T-cell (primary cell): ENCODE data around the gene SLC29A3. TPM values are rescaled to one million over a fixed set of nuclear protein-coding genes. Genes with fewer than 3 reads are reported as not detected.

Source experiments
- ATAC-seq, 4 experiments: fragments of 200-7000 bp in 3 of 4; fragments of 150-1000 bp in 1 of 4; cut with Tn5 transposase; replicated peaks in 1 of 4; 1 replicate in 3 of 4; 2 replicates in 1 of 4; pipeline ENCODE4 v1.10.0; 2021; ENCODE audit warnings: moderate library complexity in 3 of 4, mild to moderate bottlenecking in 2 of 4, moderate number of reproducible peaks in 1 of 4
- CTCF ChIA-PET, 2 donors: fragments of 300-600 bp; sonication (Branson Sonifier 250); formaldehyde crosslinking; loops; one replicate each; lab custom pipeline; 2022; ENCODE audit warnings: antibody characterized with exemption in 2 of 2; lab: Charles Lee
- POLR2A ChIA-PET, 2 donors: fragments of 300-600 bp; sonication (Branson Sonifier 250); formaldehyde crosslinking; loops; one replicate each; lab custom pipeline; 2022; ENCODE audit warnings: antibody characterized with exemption in 2 of 2; lab: Charles Lee
- DNase-seq, 35 experiments: peaks; one replicate each; pipeline versions ENCODE4 v3.0.0 to v3.0.0-alpha.2; 2013 to 2023
- H3K27ac ChIP-seq: one replicate; pipeline ENCODE4 v1.5.1; 2013; ENCODE audit warnings: low read length
- H3K27me3 ChIP-seq, 2 experiments: replicated peaks in 1 of 2; 1 replicate in 1 of 2; 2 replicates in 1 of 2; pipeline versions ENCODE4 v1.6.1 to v1.7.0; 2013; ENCODE audit warnings: low read length in 1 of 2, mixed read lengths in 1 of 2; ENCODE audit not compliant: control insufficient read depth in 2 of 2, insufficient read depth in 2 of 2; ENCODE audit errors: extremely low read depth in 1 of 2
- H3K36me3 ChIP-seq, 2 donors: 1 replicate in 1 of 2; 2 replicates in 1 of 2; pipeline versions ENCODE4 v1.6.1 to v1.7.0; 2013; ENCODE audit warnings: low read length in 1 of 2; ENCODE audit not compliant: control insufficient read depth in 2 of 2, insufficient read depth in 1 of 2; ENCODE audit errors: extremely low read depth in 1 of 2
- H3K4me1 ChIP-seq, 2 experiments: 1 replicate in 1 of 2; 2 replicates in 1 of 2; pipeline versions ENCODE4 v1.6.1 to v1.7.0; 2013; ENCODE audit warnings: low read length in 2 of 2, mixed read lengths in 1 of 2; ENCODE audit not compliant: insufficient read depth in 2 of 2, control insufficient read depth in 1 of 2; ENCODE audit errors: extremely low read depth in 1 of 2
- H3K4me3 ChIP-seq, 2 donors: 1 replicate in 1 of 2; 2 replicates in 1 of 2; pipeline versions ENCODE4 v1.5.1 to v1.7.0; 2013; ENCODE audit warnings: mild to moderate bottlenecking in 2 of 2, low read length in 1 of 2, moderate library complexity in 1 of 2; ENCODE audit not compliant: control insufficient read depth in 1 of 2; ENCODE audit errors: extremely low read depth in 1 of 2
- H3K9me3 ChIP-seq: 2 replicates; pipeline ENCODE4 v1.7.0; 2013
- H3K27ac Mint-ChIP-seq, 2 donors: one replicate each; pipeline ENCODE4 v1.8.0; 2020 to 2021; ENCODE audit warnings: mild to moderate bottlenecking in 2 of 2, mixed read lengths in 2 of 2
- H3K27me3 Mint-ChIP-seq, 2 donors: one replicate each; pipeline ENCODE4 v1.8.0; 2021 to 2022; ENCODE audit warnings: mixed read lengths in 2 of 2
- H3K36me3 Mint-ChIP-seq: one replicate; pipeline ENCODE4 v1.8.0; 2021; ENCODE audit warnings: mixed read lengths
- H3K4me1 Mint-ChIP-seq, 3 donors: one replicate each; pipeline ENCODE4 v1.8.0; 2020 to 2022; ENCODE audit warnings: mixed read lengths in 3 of 3, mild to moderate bottlenecking in 1 of 3
- H3K4me3 Mint-ChIP-seq, 3 donors: one replicate each; pipeline ENCODE4 v1.8.0; 2020 to 2022; ENCODE audit warnings: mild to moderate bottlenecking in 3 of 3, mixed read lengths in 3 of 3, moderate library complexity in 3 of 3
- H3K9me3 Mint-ChIP-seq, 3 donors: one replicate each; pipeline ENCODE4 v1.8.0; 2020 to 2022; ENCODE audit warnings: mixed read lengths in 3 of 3
- whole genome bisulfite sequencing: methylation state at CpG from one replicate; pipeline ENCODE4 v1.1.5; 2013; ENCODE audit warnings: missing lambda C conversion rate; ENCODE audit not compliant: insufficient coverage; 5-methylcytosine and 5-hydroxymethylcytosine counted together
- total RNA-seq, 35 experiments: library from RNA in 6 of 35; stranded (reverse) in 6 of 35; fragments of 120-200 nt in 1 of 35; gene quantifications; one replicate each; pipeline versions ENCODE4 v1.2.1 to v1.2.4 and lab custom pipeline; 2013 to 2026

SLC29A3 gene
- total RNA-seq, 5 donors from 2014 or later (not counting 1 experiment from before 2014, with no cell fraction given): 3.3 to 8.8 (median 6.5) TPM

GRCh38 chr10:71292624-71293445 lies 26.2 kb upstream of the SLC29A3 start:
- peaks cover 0 to 28% of the 10 kb centered on the region in 2 experiments for H3K27me3 ChIP-seq
- Mint-ChIP-seq H3K27me3 (peaks cover 0 to 5% of the 10 kb centered on the region in 2 donors), H3K9me3 (no peaks in the 10 kb centered on the region), H3K4me3 (no peak overlapping the region), H3K4me1 (no peaks in the 10 kb centered on the region), H3K27ac (no peak overlapping the region), H3K36me3 (no peaks in the 10 kb centered on the region)
- no peak overlapping the region for H3K27ac ChIP-seq
- CTCF ChIA-PET: no interaction called here
- H3K4me3 ChIP-seq: no peak overlapping the region
- POLR2A ChIA-PET: no interaction called here
- 68% methylated on average over 3 of the region's 10 CpGs for WGBS
- no peak for ATAC-seq
- no peaks in the 10 kb centered on the region for H3K36me3 ChIP-seq
- DNase-seq: no peak
- no peaks in the 10 kb centered on the region for H3K4me1 ChIP-seq
- no peaks in the 10 kb centered on the region for H3K9me3 ChIP-seq

- ChIA-PET CTCF (no interaction called here), POLR2A (no interaction called here)
- H3K4me3 ChIP-seq: no peak overlapping the region
- Mint-ChIP-seq H3K4me3 (no peak overlapping the region), H3K36me3 (no peaks in the 10 kb centered on the region), H3K4me1 (no peaks in the 10 kb centered on the region), H3K27me3 (peaks cover 1 to 5% of the 10 kb centered on the region in 2 donors), H3K9me3 (no peaks in the 10 kb centered on the region), H3K27ac (no peak overlapping the region)
- no peaks in the 10 kb centered on the region for H3K36me3 ChIP-seq
- 83% methylated on average over 19 of the region's 19 CpGs for WGBS
- H3K4me1 ChIP-seq: no peaks in the 10 kb centered on the region
- no peak for ATAC-seq
- no peak for DNase-seq
- peaks cover 0 to 29% of the 10 kb centered on the region in 2 experiments for H3K27me3 ChIP-seq
- no peak overlapping the region for H3K27ac ChIP-seq
- H3K9me3 ChIP-seq: no peaks in the 10 kb centered on the region
Measured at GRCh38 chr10:71293446-71294084, 25.5 kb upstream of the SLC29A3 start.

- Histone ChIP-seq H3K27ac (no peak overlapping the region), H3K4me3 (no peak overlapping the region), H3K4me1 (no peaks in the 10 kb centered on the region), H3K36me3 (no peaks in the 10 kb centered on the region), H3K9me3 (no peaks in the 10 kb centered on the region), H3K27me3 (peaks cover 0 to 33% of the 10 kb centered on the region in 2 experiments)
- no peak overlapping the region for H3K4me3 Mint-ChIP-seq
- DNase-seq: no peak
- H3K36me3 Mint-ChIP-seq: no peaks in the 10 kb centered on the region
- no peak overlapping the region for H3K27ac Mint-ChIP-seq
- POLR2A ChIA-PET: no interaction called here
- peaks cover 3 to 5% of the 10 kb centered on the region in 2 donors for H3K27me3 Mint-ChIP-seq
- WGBS: 82% methylated on average over 4 of the region's 6 CpGs
- H3K4me1 Mint-ChIP-seq: no peaks in the 10 kb centered on the region
- no peak for ATAC-seq
- CTCF ChIA-PET: no interaction called here
- no peaks in the 10 kb centered on the region for H3K9me3 Mint-ChIP-seq
Measured at GRCh38 chr10:71294091-71294561, 24.9 kb upstream of the SLC29A3 start.

- H3K36me3 Mint-ChIP-seq: no peaks in the 10 kb centered on the region
- H3K9me3 Mint-ChIP-seq: no peaks in the 10 kb centered on the region
- no peak for ATAC-seq
- no peak overlapping the region for H3K4me3 ChIP-seq
- no peak overlapping the region for H3K27ac ChIP-seq
- H3K4me1 Mint-ChIP-seq: peaks cover 2 to 6% (median 2%) of the 10 kb centered on the region in 3 donors
- no peaks in the 10 kb centered on the region for H3K9me3 ChIP-seq
- H3K27me3 Mint-ChIP-seq: peaks cover 5 to 7% of the 10 kb centered on the region in 2 donors
- CTCF ChIA-PET: no interaction called here
- no peak overlapping the region for H3K4me3 Mint-ChIP-seq
- 56% methylated on average over 2 of the region's 4 CpGs for WGBS
- H3K36me3 ChIP-seq: no peaks in the 10 kb centered on the region
- no peaks in the 10 kb centered on the region for H3K4me1 ChIP-seq
- H3K27ac Mint-ChIP-seq: no peak overlapping the region
- DNase-seq: no peak
- POLR2A ChIA-PET: no interaction called here
- H3K27me3 ChIP-seq: peaks cover 0 to 37% of the 10 kb centered on the region in 2 experiments
Measured at GRCh38 chr10:71294856-71295255, 24.2 kb upstream of the SLC29A3 start.

GRCh38 chr10:71295641-71296040 lies 23.4 kb upstream of the SLC29A3 start:
- H3K36me3 ChIP-seq: no peaks in the 10 kb centered on the region
- POLR2A ChIA-PET: no interaction called here
- H3K36me3 Mint-ChIP-seq: no peaks in the 10 kb centered on the region
- H3K9me3 Mint-ChIP-seq: no peaks in the 10 kb centered on the region
- H3K4me3 Mint-ChIP-seq: no peak overlapping the region
- H3K4me1 Mint-ChIP-seq: peaks cover 2 to 7% (median 2%) of the 10 kb centered on the region in 3 donors
- ATAC-seq: no peak
- H3K9me3 ChIP-seq: no peaks in the 10 kb centered on the region
- no peaks in the 10 kb centered on the region for H3K4me1 ChIP-seq
- CTCF ChIA-PET: no interaction called here
- H3K4me3 ChIP-seq: no peak overlapping the region
- H3K27me3 Mint-ChIP-seq: peaks cover 5 to 7% of the 10 kb centered on the region in 2 donors
- H3K27ac ChIP-seq: no peak overlapping the region
- peaks cover 0 to 41% of the 10 kb centered on the region in 2 experiments for H3K27me3 ChIP-seq
- no peak for DNase-seq
- no peak overlapping the region for H3K27ac Mint-ChIP-seq
- WGBS: 88% methylated on average over 1 of the region's 9 CpGs

GRCh38 chr10:71296086-71296485 lies 23.0 kb upstream of the SLC29A3 start:
- Mint-ChIP-seq H3K4me1 (peaks cover 2 to 7% (median 2%) of the 10 kb centered on the region in 3 donors), H3K4me3 (no peak overlapping the region), H3K27ac (no peak overlapping the region), H3K36me3 (no peaks in the 10 kb centered on the region), H3K27me3 (peaks cover 7% of the 10 kb centered on the region in 2 donors), H3K9me3 (no peaks in the 10 kb centered on the region)
- ATAC-seq (no peak), DNase-seq (no peak)
- no peak overlapping the region for H3K27ac ChIP-seq
- CTCF ChIA-PET: no interaction called here
- H3K36me3 ChIP-seq: no peaks in the 10 kb centered on the region
- H3K27me3 ChIP-seq: peaks cover 0 to 44% of the 10 kb centered on the region in 2 experiments
- no peaks in the 10 kb centered on the region for H3K9me3 ChIP-seq
- POLR2A ChIA-PET: no interaction called here
- no peak overlapping the region for H3K4me3 ChIP-seq
- no peaks in the 10 kb centered on the region for H3K4me1 ChIP-seq
- 40% methylated on average over 5 of the region's 5 CpGs for WGBS
